GM19468 (cell line): ENCODE measurements around the gene TTC28.
"Not testable (repeated sequence)": the region's sequence is repeated elsewhere in the genome, so short reads cannot be mapped to it uniquely, and the experiment has no call there.

Source experiments
- ATAC-seq: cut with Tn5 transposase; IDR thresholded peaks from one replicate; pipeline ENCODE4 v1.9.1; 2021; ENCODE audit warnings: mild to moderate bottlenecking, moderate library complexity, moderate number of reproducible peaks; ENCODE audit not compliant: unreplicated experiment; ENCODE audit errors: extremely low read depth

The TTC28 gene

GRCh38 chr22:28609921-28610320 is 69.7 kb downstream of the TTC28 start:
- no peak for ATAC-seq

GRCh38 chr22:28608546-28608945 is 71.1 kb downstream of the TTC28 start:
- no peak for ATAC-seq

- ATAC-seq = no peak
Observed at GRCh38 chr22:28607795-28608194, 71.8 kb downstream of the TTC28 start.

- ATAC-seq = no peak
Observed at GRCh38 chr22:28604966-28605761, 74.5 kb downstream of the TTC28 start.

DNA sequence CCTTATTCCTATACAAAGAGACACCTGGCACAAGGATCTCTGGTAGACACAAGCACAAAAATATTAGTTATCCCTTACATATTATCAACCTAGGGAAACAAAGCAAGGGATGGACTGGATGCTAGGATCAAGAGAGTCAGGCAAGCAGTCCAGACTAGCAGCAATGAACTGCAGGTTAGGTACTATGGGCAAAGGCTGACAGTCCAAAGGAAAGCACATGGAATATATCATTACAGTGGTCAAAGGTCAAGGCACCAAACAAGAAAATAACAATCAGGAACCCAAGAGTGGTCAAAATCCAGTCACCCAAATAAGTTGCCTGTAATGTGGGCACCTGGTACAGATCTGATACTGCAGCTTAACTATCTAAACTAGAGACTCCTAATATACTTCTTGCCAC is 77.7 kb downstream of the TTC28 start:
- no peak for ATAC-seq

DNA sequence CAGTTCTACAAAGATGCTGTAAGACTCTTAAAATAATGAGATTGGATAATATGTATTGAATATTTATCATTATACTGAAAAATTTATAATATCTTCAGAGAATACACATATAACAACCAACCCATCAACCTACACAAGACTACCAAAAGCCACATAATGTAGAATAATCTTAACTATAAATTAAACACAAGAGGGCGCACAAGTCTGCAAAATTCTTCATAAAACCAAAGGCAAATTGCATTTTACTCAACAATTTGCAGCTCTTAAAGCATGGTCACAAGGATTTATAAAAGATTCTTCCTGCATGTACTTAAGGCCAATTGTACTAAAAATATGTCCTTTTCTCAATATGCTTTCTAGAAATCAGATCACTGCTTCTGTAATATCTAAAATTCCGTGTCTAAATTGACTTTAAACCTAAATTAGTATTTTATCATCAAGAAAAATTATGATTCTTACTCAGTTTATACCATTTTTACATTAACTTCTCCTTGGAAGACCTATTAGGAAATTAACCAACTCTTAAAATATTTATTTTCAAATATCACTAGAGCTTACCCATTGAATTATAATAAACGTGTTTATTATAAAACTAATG is 79.0 kb downstream of the TTC28 start:
- no peak for ATAC-seq

GRCh38 chr22:28599693-28600092 is 79.9 kb downstream of the TTC28 start:
- no peak for ATAC-seq

DNA sequence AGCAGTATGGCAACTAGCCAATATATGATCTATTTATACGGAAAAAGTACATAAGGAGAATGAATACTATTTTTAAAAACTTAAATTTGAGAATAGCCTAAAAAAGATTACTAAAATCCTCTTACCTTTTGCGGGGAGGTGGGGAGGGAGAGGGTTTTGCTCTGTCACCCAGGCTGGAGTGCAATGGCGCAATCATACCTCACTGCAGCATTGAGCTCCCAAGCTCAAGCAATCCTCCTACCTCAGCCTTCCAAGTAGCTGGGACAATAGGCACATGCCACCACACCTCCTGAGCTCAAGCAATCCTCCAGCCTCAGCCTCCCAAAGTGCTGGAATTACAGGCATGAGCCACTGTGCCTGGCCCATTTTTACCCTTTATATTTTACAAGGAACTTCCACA is 82.0 kb downstream of the TTC28 start:
- ATAC-seq = no peak

- no peak for ATAC-seq
Observed at GRCh38 chr22:28594797-28595462, 84.7 kb downstream of the TTC28 start.

DNA sequence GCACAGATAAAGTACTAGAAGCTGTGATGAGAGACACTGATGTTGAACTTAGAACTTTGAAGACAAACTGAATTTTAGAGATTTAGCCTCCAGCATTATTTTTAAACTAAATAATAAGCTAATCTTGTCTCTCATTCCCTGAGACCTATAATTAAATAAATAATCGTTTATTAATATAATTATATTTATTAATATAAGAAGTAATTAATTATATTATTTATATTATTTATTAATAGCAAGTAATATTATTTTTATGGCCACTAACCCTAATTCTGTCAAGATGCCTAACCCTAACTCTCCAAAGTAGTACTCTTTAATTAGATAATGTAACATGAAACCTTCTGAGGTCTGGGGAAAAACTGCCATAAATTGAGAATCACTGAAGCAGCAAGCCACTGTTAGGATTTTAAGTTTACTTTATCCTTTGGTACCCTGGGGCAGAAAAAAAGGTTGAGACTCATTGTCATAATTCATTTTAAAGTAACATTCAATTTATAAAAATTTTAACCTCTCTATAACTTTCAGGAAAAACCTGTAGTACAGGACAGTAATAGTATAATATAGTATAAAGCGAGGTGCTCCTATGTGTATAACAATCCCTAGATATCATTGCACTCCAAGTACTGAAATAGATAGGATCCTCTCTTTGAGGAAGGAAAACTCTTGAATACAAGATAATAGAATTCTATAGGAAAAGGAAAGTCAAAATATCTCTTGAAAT is 85.4 kb downstream of the TTC28 start:
- ATAC-seq = no peak

GRCh38 chr22:28593299-28593698 is 86.3 kb downstream of the TTC28 start:
- ATAC-seq = no peak

GRCh38 chr22:28589102-28589750 is 90.4 kb downstream of the TTC28 start:
- no peak for ATAC-seq

DNA sequence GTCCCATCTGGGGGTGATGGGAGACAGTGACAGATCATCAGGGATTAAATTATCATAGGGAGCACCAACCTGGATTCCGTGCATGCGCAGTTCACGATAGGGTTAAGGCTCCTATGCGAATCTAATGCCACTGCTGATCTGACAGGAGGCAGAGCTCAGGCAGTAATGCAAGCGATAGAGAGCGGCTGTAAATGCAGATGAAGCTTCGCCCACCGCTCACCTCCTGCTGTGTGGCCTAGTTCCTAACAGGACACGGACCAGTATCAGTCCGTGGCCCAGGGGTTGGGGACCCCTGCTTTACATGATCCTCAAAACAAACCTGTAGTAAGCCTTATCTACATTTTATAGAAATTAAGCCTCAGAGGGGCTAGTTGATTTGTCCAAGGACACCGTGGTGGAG is 94.3 kb downstream of the TTC28 start:
- no peak for ATAC-seq

DNA sequence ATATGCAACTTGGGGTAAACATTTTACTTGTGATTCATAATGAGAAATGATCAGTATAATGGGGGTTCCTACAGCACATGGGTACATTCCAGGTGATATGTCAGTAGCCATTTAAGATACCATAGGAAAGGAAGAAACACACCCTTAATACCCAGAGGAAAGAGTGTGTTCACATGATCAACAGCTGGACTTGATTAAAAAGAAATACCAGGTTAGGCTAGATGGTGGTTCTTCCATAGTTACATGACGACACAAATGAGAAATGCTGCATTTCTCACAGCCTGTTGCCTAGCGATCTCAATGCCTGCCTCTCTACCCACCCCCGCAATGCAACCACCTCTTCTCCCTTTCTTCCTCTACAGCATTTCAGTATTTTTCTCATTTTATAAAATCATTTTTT is 96.8 kb downstream of the TTC28 start:
- ATAC-seq = no peak

- ATAC-seq = no peak
Observed at GRCh38 chr22:28581016-28581415, 98.6 kb downstream of the TTC28 start.

- ATAC-seq = no peak
Observed at GRCh38 chr22:28576162-28576561, 103.5 kb downstream of the TTC28 start.

- no peak for ATAC-seq
Observed at GRCh38 chr22:28574159-28574788, 105.4 kb downstream of the TTC28 start.

DNA sequence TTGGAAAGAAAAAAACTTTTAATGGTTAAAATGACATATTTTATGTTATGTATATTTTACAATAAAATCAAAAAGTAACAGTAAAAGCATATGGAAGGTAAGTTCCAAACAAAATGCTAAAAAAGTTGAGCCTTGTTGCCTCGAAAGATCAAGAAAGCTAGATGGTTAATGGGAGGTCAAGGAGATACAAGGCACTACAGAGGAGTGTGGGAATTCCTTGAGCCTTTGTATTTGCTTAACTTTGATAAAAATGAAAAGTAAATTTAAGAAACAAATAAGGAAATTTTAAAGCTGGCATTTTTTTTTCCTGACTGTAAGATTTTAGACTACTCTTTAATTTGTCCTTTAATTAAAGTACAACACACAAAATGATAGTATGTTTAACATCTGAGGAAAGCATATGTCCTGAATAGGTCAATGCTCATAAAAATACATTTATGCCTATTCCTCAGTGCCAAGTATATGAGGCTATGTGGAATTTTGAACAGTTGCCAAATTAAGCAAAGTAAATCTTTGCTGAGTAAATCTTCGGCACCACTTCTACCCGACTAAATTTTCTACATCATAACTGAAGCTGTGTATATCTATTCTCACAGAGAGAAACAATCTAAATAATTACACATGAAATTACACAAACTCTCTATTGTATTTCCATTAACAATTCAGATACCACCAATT is 108.8 kb downstream of the TTC28 start:
- no peak for ATAC-seq

DNA sequence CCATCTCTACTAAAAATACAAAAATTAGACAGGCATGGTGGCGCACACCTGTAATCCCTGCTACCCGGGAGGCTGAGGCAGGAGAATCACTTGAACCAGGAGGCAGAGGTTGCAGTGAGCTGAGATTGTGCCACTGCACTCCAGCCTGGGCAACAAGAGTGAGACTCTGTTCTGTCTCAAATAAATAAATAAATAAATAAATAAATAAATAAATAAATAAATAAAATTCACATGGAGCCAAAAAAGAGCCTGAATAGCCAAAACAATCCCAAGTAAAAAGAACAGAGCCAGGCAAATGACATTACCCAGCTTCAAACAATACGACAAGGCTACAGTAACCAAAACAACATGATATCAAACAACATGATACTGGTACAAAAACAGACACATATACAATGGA is 110.7 kb downstream of the TTC28 start:
- ATAC-seq = not testable (repeated sequence)
